Measurements from ENCODE around the gene ABLIM3. TPM values are rescaled to one million over a fixed set of nuclear protein-coding genes. Genes with fewer than 3 reads are reported as not detected.

Gene ABLIM3
- total and polyA plus RNA-seq, 2 of the 8 experiments (the other 6 are each of a cell fraction or from before 2014, with no cell fraction given) = 0.36 to 0.56 TPM

DNA sequence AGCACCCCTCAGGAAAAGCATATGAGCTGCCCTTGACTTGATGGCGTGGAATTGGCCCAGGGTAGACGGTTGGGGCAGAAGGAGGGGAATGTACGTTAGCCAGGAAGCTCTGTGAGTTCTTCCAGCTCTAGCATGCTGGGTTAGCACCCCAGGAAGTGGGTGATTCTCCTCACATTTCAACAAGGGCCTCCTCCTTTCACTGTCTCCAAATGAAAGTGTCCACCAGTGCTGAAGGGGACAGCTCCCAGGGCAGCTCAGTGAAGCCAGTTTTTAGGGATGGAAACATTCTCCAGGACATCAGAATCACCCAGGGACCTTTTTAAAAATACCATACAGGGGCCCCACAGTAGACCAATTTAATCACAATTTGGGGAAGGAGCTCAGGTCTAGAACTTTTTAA, 113.2 kb downstream of the ABLIM3 start:
- no peak overlapping the region for H2AK5ac ChIP-seq (ENCODE audit: low read depth, low read length)
- no peaks in the 10 kb centered on the region for H3K9me3 ChIP-seq (ENCODE audit: insufficient read depth in 2 of 2, low read depth in 1 of 2, low read length in 1 of 2)
- H2BK15ac ChIP-seq (ENCODE audit: low read length) = no peak overlapping the region
- no peaks in the 10 kb centered on the region for H4K20me1 ChIP-seq (replicated peaks in 1 of 2; ENCODE audit: control insufficient read depth in 1 of 2, insufficient read depth in 2 of 2, low read length in 2 of 2)
- no peak overlapping the region for H3K27ac ChIP-seq (ENCODE audit: low read depth, low read length)
- H3K4me1 ChIP-seq (replicated peaks in 1 of 4; ENCODE audit: control insufficient read depth in 3 of 4, insufficient read depth in 4 of 4, low read length in 3 of 4) = no peaks in the 10 kb centered on the region; a peak in 1 of 7 replicates
- ChIA-PET CTCF (ENCODE audit: partially characterized antibody) (interaction anchor here (0.9 to 10.9 kb wide), 9 partner anchors 9 to 310 kb away, joined by 3 to 99 read pairs (median 5); partner anchors contain the start of gene ABLIM3), POLR2A (ENCODE audit: partially characterized antibody) (interaction anchor here (0.5 kb wide), 1 partner anchor 856 kb away, joined by 3 read pairs; no protein-coding TSS in a partner anchor)
- H3K9ac ChIP-seq (replicated peaks in 1 of 4; ENCODE audit: extremely low read depth in 1 of 4, low read depth in 3 of 4, low read length in 3 of 4) = no peak overlapping the region
- no peak overlapping the region for H2BK120ac ChIP-seq (replicated peaks; ENCODE audit: low read depth, low read length)
- H3K4me2 ChIP-seq (ENCODE audit: insufficient read depth in 1 of 2, low read depth in 2 of 2, low read length in 2 of 2) = no peak overlapping the region
- H3K23ac ChIP-seq (ENCODE audit: insufficient read length) = no peak overlapping the region
- no peak overlapping the region for H3K4me3 ChIP-seq (ENCODE audit: extremely low read depth in 1 of 4, insufficient read depth in 2 of 4, low read depth in 3 of 4, low read length in 4 of 4)
- no peak overlapping the region for H3K4ac ChIP-seq (replicated peaks; ENCODE audit: insufficient read length, low read depth, low read length)
- H4K91ac ChIP-seq (replicated peaks; ENCODE audit: insufficient read length, low read length) = no peak overlapping the region
- no peak overlapping the region for H2BK12ac ChIP-seq (ENCODE audit: low read depth, low read length)
- WGBS, 2 experiments (ENCODE audit: extremely low coverage in 1 of 2, insufficient coverage in 1 of 2, insufficient read length in 1 of 2, insufficient replicate concordance in 2 of 2, low coverage in 1 of 2, low lambda C conversion rate in 2 of 2, missing lambda C conversion rate in 1 of 2) = 80% methylated on average over 3 of the region's 3 CpGs; no CpG with 5 or more reads in 1 of the 2 experiments
- DNase-seq (ENCODE audit: low read depth in 1 of 2, low spot score in 2 of 2) = peak in 1 of 2 experiments; percentile 52
- H3K36me3 ChIP-seq (ENCODE audit: control insufficient read depth in 2 of 4, insufficient read depth in 4 of 4, low read length in 3 of 4) = no peaks in the 10 kb centered on the region
- H2BK5ac ChIP-seq (ENCODE audit: low read depth, low read length) = no peak overlapping the region
- H3K27me3 ChIP-seq (replicated peaks in 1 of 4; ENCODE audit: control insufficient read depth in 3 of 4, extremely low read depth in 1 of 4, insufficient read depth in 3 of 4, low read length in 3 of 4) = 0 out of 7 replicates have a peak, but pooled peaks cover 0 to 2% (median 0%) of the 10 kb centered on the region in 4 experiments
- no peaks in the 10 kb centered on the region for H3K23me2 ChIP-seq (ENCODE audit: low read depth, low read length)
- H3K56ac ChIP-seq (replicated peaks; ENCODE audit: insufficient read length, low read depth, low read length) = no peak overlapping the region
- no peak overlapping the region for H4K8ac ChIP-seq (ENCODE audit: extremely low read depth, insufficient read depth, low read length)
- no peak for FAIRE-seq
- H3K79me1 ChIP-seq (ENCODE audit: low read depth, low read length) = no peaks in the 10 kb centered on the region
- no peak overlapping the region for H3K14ac ChIP-seq (ENCODE audit: insufficient read length)
- H3K79me2 ChIP-seq (ENCODE audit: control insufficient read depth in 1 of 2, insufficient read depth in 2 of 2, low read length in 2 of 2) = no peaks in the 10 kb centered on the region
- H2AFZ ChIP-seq (ENCODE audit: low read length) = no peak overlapping the region
- H4K5ac ChIP-seq (ENCODE audit: insufficient read length, low read depth, low read length) = no peak overlapping the region
- no peak overlapping the region for H3K18ac ChIP-seq (ENCODE audit: extremely low read depth, low read length)
- no peak overlapping the region for H2BK20ac ChIP-seq (ENCODE audit: low read length)
- TF ChIP-seq POU5F1 (IDR thresholded peaks at IDR 0.05; ENCODE audit: low read depth, low read length) (no peak), YY1 (IDR thresholded peaks at IDR 0.05; ENCODE audit: low read depth, low read length) (no peak), GTF2F1 (IDR thresholded peaks at IDR 0.05; ENCODE audit: borderline replicate concordance, low read depth, low read length) (no peak), RNF2 (IDR thresholded peaks at IDR 0.05; ENCODE audit: borderline replicate concordance, low read depth, low read length, missing control alignments, poor library complexity, severe bottlenecking) (no peak), BACH1 (IDR thresholded peaks at IDR 0.05; ENCODE audit: low read length) (no peak), KDM1A (IDR thresholded peaks at IDR 0.05; ENCODE audit: borderline replicate concordance, low read length) (no peak), ATF2 (IDR thresholded peaks at IDR 0.05; ENCODE audit: low read length) (no peak), FOSL1 (IDR thresholded peaks at IDR 0.05; ENCODE audit: insufficient read depth, low read depth, low read length) (no peak), HDAC6 (IDR thresholded peaks at IDR 0.05; ENCODE audit: low read depth, low read length) (no peak), E2F6 (IDR thresholded peaks at IDR 0.05) (no peak), SUZ12 (IDR thresholded peaks at IDR 0.05; ENCODE audit: low read length) (no peak), TAF1 (IDR thresholded peaks at IDR 0.05; ENCODE audit: low read depth, low read length) (no peak)
